Transverse colon (tissue), 3 donors: ENCODE measurements around the gene TRIM74.
"Not testable (repeated sequence)": the region's sequence is repeated elsewhere in the genome, so short reads cannot be mapped to it uniquely, and the experiment has no call there.

Source experiments
- POLR2A ChIP-seq: fragments of 450-650 bp; IDR thresholded peaks from one replicate; pipeline ENCODE4 v1.6.1; 2016; ENCODE audit warnings: antibody characterized with exemption, mild to moderate bottlenecking, moderate library complexity
- TF ChIP-seq, protein P1 (sequence below), 5 experiments: fragments of 200-600 bp in 3 of 5; fragments of 450-650 bp in 2 of 5; sonication (generic) in 3 of 5; IDR thresholded peaks; 1 replicate in 2 of 5; 2 replicates in 3 of 5; pipeline ENCODE4 v1.5.1; 2016 to 2017; ENCODE audit warnings: antibody characterized with exemption in 5 of 5, inconsistent platforms in 3 of 5, mild to moderate bottlenecking in 2 of 5, moderate library complexity in 1 of 5

DNA sequence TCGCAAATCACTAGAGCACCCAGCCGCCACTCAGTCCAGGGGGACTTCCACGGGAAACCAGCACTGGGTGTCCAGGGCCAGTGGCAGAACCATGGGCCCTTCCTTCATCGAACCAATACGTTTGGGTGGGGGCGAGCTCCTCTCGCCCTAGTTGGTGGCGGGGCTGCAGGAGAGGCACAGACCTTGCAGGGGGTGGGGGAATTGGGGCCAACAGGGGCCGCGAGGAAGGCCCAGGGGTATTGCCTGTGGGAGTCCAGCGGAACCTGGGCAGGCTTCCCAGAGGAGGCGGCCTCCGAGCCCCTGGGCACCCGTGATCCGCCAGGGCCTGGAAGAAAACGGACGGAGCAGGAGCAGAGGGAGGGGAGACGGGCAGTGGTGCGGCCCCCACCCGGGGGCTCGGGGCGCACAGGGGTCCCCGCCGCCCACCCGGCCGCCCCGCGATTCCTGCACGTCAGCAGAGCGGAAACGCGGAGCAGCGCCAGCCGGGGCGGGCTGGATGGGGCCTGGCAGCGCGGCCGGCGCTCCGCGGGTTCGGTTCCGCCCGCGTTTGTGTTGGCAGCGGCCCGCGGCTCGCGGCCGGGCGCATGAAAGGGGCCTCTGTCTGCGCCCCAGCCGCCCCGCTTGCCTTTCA, 6.5 kb upstream of the TRIM74 start:
- TF ChIP-seq, protein P1, sequence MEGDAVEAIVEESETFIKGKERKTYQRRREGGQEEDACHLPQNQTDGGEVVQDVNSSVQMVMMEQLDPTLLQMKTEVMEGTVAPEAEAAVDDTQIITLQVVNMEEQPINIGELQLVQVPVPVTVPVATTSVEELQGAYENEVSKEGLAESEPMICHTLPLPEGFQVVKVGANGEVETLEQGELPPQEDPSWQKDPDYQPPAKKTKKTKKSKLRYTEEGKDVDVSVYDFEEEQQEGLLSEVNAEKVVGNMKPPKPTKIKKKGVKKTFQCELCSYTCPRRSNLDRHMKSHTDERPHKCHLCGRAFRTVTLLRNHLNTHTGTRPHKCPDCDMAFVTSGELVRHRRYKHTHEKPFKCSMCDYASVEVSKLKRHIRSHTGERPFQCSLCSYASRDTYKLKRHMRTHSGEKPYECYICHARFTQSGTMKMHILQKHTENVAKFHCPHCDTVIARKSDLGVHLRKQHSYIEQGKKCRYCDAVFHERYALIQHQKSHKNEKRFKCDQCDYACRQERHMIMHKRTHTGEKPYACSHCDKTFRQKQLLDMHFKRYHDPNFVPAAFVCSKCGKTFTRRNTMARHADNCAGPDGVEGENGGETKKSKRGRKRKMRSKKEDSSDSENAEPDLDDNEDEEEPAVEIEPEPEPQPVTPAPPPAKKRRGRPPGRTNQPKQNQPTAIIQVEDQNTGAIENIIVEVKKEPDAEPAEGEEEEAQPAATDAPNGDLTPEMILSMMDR (IDR thresholded peaks at IDR 0.05) = not testable (repeated sequence)
- TF ChIP-seq POLR2A = not testable (repeated sequence)
